Mesenchymal stem cell (in vitro differentiated cells and primary cell): ENCODE data around the gene MYO1D.

Source experiments
- DNase-seq: peaks from one replicate; pipeline ENCODE4 v3.0.0-alpha.2; 2013
- H2AFZ ChIP-seq: one replicate; pipeline ENCODE4 v1.6.1; 2013; ENCODE audit warnings: low read depth, mild to moderate bottlenecking, control low read depth, inconsistent platforms, low read length, moderate library complexity
- H2AK5ac ChIP-seq: 2 replicates; pipeline ENCODE4 v1.6.1; 2013; ENCODE audit warnings: low read length, moderate library complexity, mild to moderate bottlenecking, inconsistent platforms; ENCODE audit not compliant: severe bottlenecking
- H2BK120ac ChIP-seq: one replicate; pipeline ENCODE4 v1.6.1; 2013; ENCODE audit warnings: low read depth, mild to moderate bottlenecking, inconsistent platforms, low read length, moderate library complexity
- H2BK12ac ChIP-seq, 2 experiments: one replicate each; pipeline ENCODE4 v1.6.1; 2013; ENCODE audit warnings: inconsistent platforms in 2 of 2, low read length in 2 of 2, mild to moderate bottlenecking in 2 of 2, moderate library complexity in 2 of 2, control low read depth in 1 of 2
- H2BK15ac ChIP-seq: one replicate; pipeline ENCODE4 v1.6.1; 2013; ENCODE audit warnings: mild to moderate bottlenecking, low read depth, inconsistent platforms; ENCODE audit not compliant: poor library complexity, severe bottlenecking
- H2BK5ac ChIP-seq: 2 replicates; pipeline ENCODE4 v1.6.1; 2013; ENCODE audit warnings: low read depth, mild to moderate bottlenecking, low read length, control low read depth, inconsistent platforms; ENCODE audit not compliant: poor library complexity, severe bottlenecking
- H3K14ac ChIP-seq, 2 experiments: one replicate each; pipeline ENCODE4 v1.6.1; 2013; ENCODE audit warnings: inconsistent platforms in 2 of 2, low read length in 2 of 2, control low read depth in 1 of 2, mild to moderate bottlenecking in 1 of 2, moderate library complexity in 1 of 2
- H3K18ac ChIP-seq, 2 experiments: one replicate each; pipeline ENCODE4 v1.6.1; 2013; ENCODE audit warnings: inconsistent platforms in 2 of 2, low read length in 2 of 2, control low read depth in 1 of 2, low read depth in 1 of 2, mild to moderate bottlenecking in 1 of 2
- H3K23ac ChIP-seq, 2 experiments: one replicate each; pipeline ENCODE4 v1.6.1; 2013; ENCODE audit warnings: inconsistent platforms in 2 of 2, low read length in 2 of 2, mild to moderate bottlenecking in 2 of 2, moderate library complexity in 2 of 2, control low read depth in 1 of 2
- H3K27ac ChIP-seq: 2 replicates; pipeline ENCODE4 v1.5.1; 2013; ENCODE audit warnings: mild to moderate bottlenecking, moderate library complexity, low read length, control low read depth, inconsistent platforms; ENCODE audit not compliant: poor library complexity, severe bottlenecking
- H3K27me3 ChIP-seq, 2 experiments: 2 replicates each; pipeline versions ENCODE4 v1.6.1 to v1.7.0; 2013; ENCODE audit warnings: low read length in 2 of 2, mild to moderate bottlenecking in 2 of 2, moderate library complexity in 2 of 2, control low read depth in 1 of 2, inconsistent platforms in 1 of 2; ENCODE audit not compliant: control insufficient read depth in 1 of 2, insufficient read depth in 1 of 2
- H3K36me3 ChIP-seq, 2 experiments: 2 replicates each; pipeline versions ENCODE4 v1.6.1 to v1.7.0; 2013; ENCODE audit warnings: low read length in 2 of 2, control low read depth in 1 of 2, inconsistent platforms in 1 of 2, low read depth in 1 of 2, mild to moderate bottlenecking in 1 of 2; ENCODE audit not compliant: insufficient read depth in 2 of 2, control insufficient read depth in 1 of 2
- H3K4ac ChIP-seq, 2 experiments: one replicate each; pipeline ENCODE4 v1.6.1; 2013; ENCODE audit warnings: inconsistent platforms in 2 of 2, low read length in 2 of 2, mild to moderate bottlenecking in 2 of 2, moderate library complexity in 2 of 2, control low read depth in 1 of 2, low read depth in 1 of 2
- H3K4me1 ChIP-seq: 2 replicates; pipeline ENCODE4 v1.6.1; 2013; ENCODE audit warnings: low read depth, low read length, control low read depth; ENCODE audit not compliant: control insufficient read depth, insufficient read depth
- H3K4me2 ChIP-seq: 2 replicates; pipeline ENCODE4 v1.6.1; 2013; ENCODE audit warnings: low read length, mild to moderate bottlenecking, inconsistent platforms; ENCODE audit not compliant: poor library complexity, severe bottlenecking
- H3K4me3 ChIP-seq, 2 experiments: 2 replicates each; pipeline versions ENCODE4 v1.5.1 to v1.7.0; 2013; ENCODE audit warnings: low read length in 2 of 2, mild to moderate bottlenecking in 2 of 2, control low read depth in 1 of 2, low read depth in 1 of 2; ENCODE audit not compliant: insufficient read depth in 1 of 2
- H3K79me1 ChIP-seq: replicated peaks from 2 replicates; pipeline ENCODE4 v1.6.1; 2013; ENCODE audit warnings: mild to moderate bottlenecking, control low read depth, low read length, inconsistent platforms; ENCODE audit not compliant: poor library complexity, severe bottlenecking
- H3K9ac ChIP-seq: 2 replicates; pipeline ENCODE4 v1.7.0; 2013; ENCODE audit warnings: mild to moderate bottlenecking, low read length, moderate library complexity
- H3K9me3 ChIP-seq: 2 replicates; pipeline ENCODE4 v1.7.0; 2013; ENCODE audit warnings: mild to moderate bottlenecking, low read length; ENCODE audit not compliant: control insufficient read depth
- H4K8ac ChIP-seq: one replicate; pipeline ENCODE4 v1.6.1; 2013; ENCODE audit warnings: inconsistent platforms, mild to moderate bottlenecking, low read length, moderate library complexity
- H4K91ac ChIP-seq: one replicate; pipeline ENCODE4 v1.6.1; 2013; ENCODE audit warnings: mild to moderate bottlenecking, low read length, inconsistent platforms
- WGBS: methylation state at CpG from one replicate; pipeline ENCODE4 v1.1.7; 2013; ENCODE audit warnings: mixed read lengths; 5-methylcytosine and 5-hydroxymethylcytosine counted together

Gene MYO1D

GRCh38 chr17:32492264-32492589 is 384.7 kb downstream of the MYO1D start:
- Histone ChIP-seq H3K9ac (no peak overlapping the region), H4K91ac (no peak overlapping the region), H2BK5ac (no peak overlapping the region), H2BK12ac (no peak overlapping the region), H3K4ac (no peak overlapping the region), H3K23ac (no peak overlapping the region), H4K8ac (no peak overlapping the region), H2AK5ac (no peak overlapping the region), H2BK120ac (no peak overlapping the region), H3K4me3 (no peak overlapping the region), H3K79me1 (peaks cover 21% of the 10 kb centered on the region), H3K27ac (no peak overlapping the region), H3K18ac (peak overlapping the region in 1 of 2 experiments; percentile 58), H3K4me2 (no peak overlapping the region), H3K4me1 (peaks cover 54% of the 10 kb centered on the region), H3K36me3 (peaks cover 17 to 24% of the 10 kb centered on the region in 2 experiments), H3K27me3 (no peaks in the 10 kb centered on the region), H3K9me3 (no peaks in the 10 kb centered on the region), H3K14ac (no peak overlapping the region), H2BK15ac (no peak overlapping the region), H2AFZ (no peak overlapping the region)
- 77% methylated on average over 4 of the region's 4 CpGs for WGBS
- no peak for DNase-seq

- H3K18ac ChIP-seq: peak overlapping the region in 1 of 2 experiments; percentile 58
- no peak overlapping the region for H2BK5ac ChIP-seq
- H2BK15ac ChIP-seq: no peak overlapping the region
- no peak overlapping the region for H4K91ac ChIP-seq
- H3K4ac ChIP-seq: no peak overlapping the region
- no peaks in the 10 kb centered on the region for H3K27me3 ChIP-seq
- no peak overlapping the region for H3K14ac ChIP-seq
- no peak overlapping the region for H3K27ac ChIP-seq
- H2AFZ ChIP-seq: no peak overlapping the region
- 88% methylated on average over 21 of the region's 21 CpGs for WGBS
- no peak overlapping the region for H2BK12ac ChIP-seq
- H3K4me2 ChIP-seq: no peak overlapping the region
- H3K36me3 ChIP-seq: peaks cover 17 to 24% of the 10 kb centered on the region in 2 experiments
- H3K79me1 ChIP-seq: peaks cover 21% of the 10 kb centered on the region
- no peak overlapping the region for H4K8ac ChIP-seq
- no peak overlapping the region for H2AK5ac ChIP-seq
- H3K4me3 ChIP-seq: no peak overlapping the region
- no peak overlapping the region for H2BK120ac ChIP-seq
- peak overlapping the region in 1 of 2 experiments; percentile 60 for H3K23ac ChIP-seq
- no peaks in the 10 kb centered on the region for H3K9me3 ChIP-seq
- H3K4me1 ChIP-seq: peaks cover 48% of the 10 kb centered on the region
- no peak for DNase-seq
- H3K9ac ChIP-seq: no peak overlapping the region
These were observed 385.3 kb downstream of the MYO1D start for GRCh38 chr17:32491371-32492263.

DNA sequence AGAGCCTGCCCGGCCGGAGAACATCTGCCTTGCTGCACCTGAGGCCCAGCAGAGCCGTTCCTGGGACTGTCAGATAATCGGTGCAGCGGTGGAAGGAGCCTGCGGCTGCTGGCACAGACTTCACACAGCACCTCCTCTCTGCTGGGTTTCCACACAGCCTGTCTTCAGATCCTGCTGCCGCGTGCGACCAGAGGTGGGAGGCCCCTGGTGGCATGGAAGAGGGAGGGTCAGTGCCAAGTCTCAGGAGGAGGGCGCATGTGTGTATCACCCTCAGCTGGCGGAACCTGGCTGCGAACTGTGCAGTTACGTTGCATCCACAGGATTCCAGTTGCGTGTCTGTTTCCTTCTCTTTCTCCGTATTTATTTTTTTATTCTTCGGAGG is 386.8 kb downstream of the MYO1D start:
- Histone ChIP-seq H2BK15ac (no peak overlapping the region), H4K91ac (no peak overlapping the region), H2BK5ac (no peak overlapping the region), H4K8ac (no peak overlapping the region), H3K23ac (no peak overlapping the region), H3K79me1 (peaks cover 21% of the 10 kb centered on the region), H2BK12ac (no peak overlapping the region), H3K4me2 (no peak overlapping the region), H3K4me3 (no peak overlapping the region), H2BK120ac (no peak overlapping the region), H3K36me3 (peaks cover 17 to 24% of the 10 kb centered on the region in 2 experiments), H3K9me3 (no peaks in the 10 kb centered on the region), H3K9ac (no peak overlapping the region), H2AK5ac (no peak overlapping the region), H3K27ac (no peak overlapping the region), H3K18ac (no peak overlapping the region), H3K27me3 (no peaks in the 10 kb centered on the region), H2AFZ (no peak overlapping the region), H3K4ac (no peak overlapping the region), H3K4me1 (peaks cover 37% of the 10 kb centered on the region), H3K14ac (no peak overlapping the region)
- WGBS: 79% methylated on average over 11 of the region's 16 CpGs
- DNase-seq: no peak

GRCh38 chr17:32489320-32490100 is 387.4 kb downstream of the MYO1D start:
- H3K23ac ChIP-seq: no peak overlapping the region
- H3K14ac ChIP-seq: no peak overlapping the region
- WGBS: 93% methylated on average over 10 of the region's 10 CpGs
- no peak overlapping the region for H3K27ac ChIP-seq
- H2BK12ac ChIP-seq: no peak overlapping the region
- H2AK5ac ChIP-seq: no peak overlapping the region
- H3K4ac ChIP-seq: no peak overlapping the region
- H2BK5ac ChIP-seq: no peak overlapping the region
- peaks cover 21% of the 10 kb centered on the region for H3K79me1 ChIP-seq
- no peak overlapping the region for H3K4me3 ChIP-seq
- H3K18ac ChIP-seq: no peak overlapping the region
- H3K4me1 ChIP-seq: peaks cover 32% of the 10 kb centered on the region
- no peaks in the 10 kb centered on the region for H3K27me3 ChIP-seq
- H2AFZ ChIP-seq: no peak overlapping the region
- H4K8ac ChIP-seq: peak overlapping the region; percentile 43
- no peak overlapping the region for H3K4me2 ChIP-seq
- no peak overlapping the region for H4K91ac ChIP-seq
- H3K9me3 ChIP-seq: no peaks in the 10 kb centered on the region
- H3K36me3 ChIP-seq: peaks cover 17 to 24% of the 10 kb centered on the region in 2 experiments
- H2BK15ac ChIP-seq: no peak overlapping the region
- H3K9ac ChIP-seq: no peak overlapping the region
- H2BK120ac ChIP-seq: no peak overlapping the region
- no peak for DNase-seq
